Karpas-422 (cell line): ENCODE data around the gene PRPF31. TPM values are rescaled to one million over a fixed set of nuclear protein-coding genes. Genes with fewer than 3 reads are reported as not detected.
"Not testable (repeated sequence)": the region's sequence is repeated elsewhere in the genome, so short reads cannot be mapped to it uniquely, and the experiment has no call there.

ENCODE experiments used
- DNase-seq: peaks from one replicate; pipeline ENCODE4 v3.0.0-alpha.2; 2015
- H2AFZ ChIP-seq: fragments of 200-600 bp; sonication (generic); 2 replicates; pipeline ENCODE4 v1.6.1; 2014; ENCODE audit warnings: antibody characterized with exemption, low read length, mixed read lengths
- H3K27ac ChIP-seq: fragments of 200-600 bp; sonication (generic); 2 replicates; pipeline ENCODE4 v1.5.1; 2014; ENCODE audit warnings: mild to moderate bottlenecking, low read length, moderate library complexity
- H3K27me3 ChIP-seq: fragments of 200-600 bp; sonication (generic); 2 replicates; pipeline ENCODE4 v1.6.1; 2014; ENCODE audit warnings: low read length, mixed read lengths
- H3K36me3 ChIP-seq: fragments of 200-600 bp; sonication (generic); 2 replicates; pipeline ENCODE4 v1.6.1; 2014; ENCODE audit warnings: low read length, mixed read lengths; ENCODE audit not compliant: insufficient read depth
- H3K4me1 ChIP-seq: fragments of 200-600 bp; sonication (generic); 2 replicates; pipeline ENCODE4 v1.6.1; 2014; ENCODE audit warnings: mild to moderate bottlenecking, low read length, mixed read lengths
- H3K4me2 ChIP-seq: fragments of 200-600 bp; sonication (generic); 2 replicates; pipeline ENCODE4 v1.6.1; 2014; ENCODE audit warnings: low read length, low read depth, mild to moderate bottlenecking; ENCODE audit not compliant: poor library complexity, severe bottlenecking
- H3K4me3 ChIP-seq: fragments of 200-600 bp; sonication (generic); 2 replicates; pipeline ENCODE4 v1.5.1; 2014; ENCODE audit warnings: mild to moderate bottlenecking, antibody characterized with exemption, low read length, mixed read lengths
- H3K79me2 ChIP-seq: fragments of 200-600 bp; sonication (generic); 2 replicates; pipeline ENCODE4 v1.6.1; 2014; ENCODE audit warnings: mild to moderate bottlenecking, low read length, mixed read lengths
- H3K9ac ChIP-seq: fragments of 200-600 bp; sonication (generic); 2 replicates; pipeline ENCODE4 v1.6.0; 2014; ENCODE audit warnings: low read length
- H3K9me2 ChIP-seq: fragments of 200-600 bp; sonication (generic), shearing (Covaris generic); replicated peaks from 2 replicates; pipeline ENCODE4 v1.6.0; 2014; ENCODE audit warnings: mild to moderate bottlenecking, low read length, moderate library complexity; ENCODE audit not compliant: insufficient read depth
- H3K9me3 ChIP-seq: fragments of 300-700, 200-600 bp; sonication (generic); 2 replicates; pipeline ENCODE4 v1.6.1; 2014; ENCODE audit warnings: low read length, mixed read lengths
- H4K20me1 ChIP-seq: fragments of 200-600 bp; sonication (generic); 2 replicates; pipeline ENCODE4 v1.6.1; 2014; ENCODE audit warnings: mild to moderate bottlenecking, antibody characterized with exemption, low read length, low read depth; ENCODE audit not compliant: insufficient read depth
- total RNA-seq: library from RNA; depleted of rRNA; stranded (reverse); fragments of >200 nt; shearing (Covaris generic); gene quantifications from 2 replicates; pipeline ENCODE4 v1.2.3, GENCODE V29; 2014; ENCODE audit warnings: low replicate concordance

PRPF31 gene
- total RNA-seq, 1 experiment from 2014 or later, result 25.2 TPM

DNA sequence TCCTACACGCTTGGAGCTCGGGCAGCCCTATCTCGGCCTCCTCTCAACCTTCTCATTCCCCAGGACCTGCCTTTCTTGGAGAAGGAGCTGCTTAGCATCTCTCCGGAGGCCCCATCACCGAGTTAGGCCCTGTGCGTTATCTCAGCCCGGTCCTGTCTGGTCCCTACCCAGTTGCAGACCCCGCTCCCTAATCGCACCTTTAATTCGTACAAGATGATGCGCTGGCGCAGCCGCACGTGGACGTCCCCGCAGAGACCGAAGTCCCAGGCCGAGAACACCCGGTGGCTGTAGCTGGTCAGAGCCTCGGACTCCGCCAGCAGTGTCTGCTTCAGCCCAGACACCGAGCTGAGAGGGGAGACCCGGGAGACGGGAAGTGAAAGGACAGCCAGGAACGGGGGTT, 49.7 kb downstream of the PRPF31 start:
- Histone ChIP-seq H3K9ac (no peak overlapping the region), H3K27me3 (no peaks in the 10 kb centered on the region), H3K9me3 (no peaks in the 10 kb centered on the region), H3K79me2 (peaks cover 13% of the 10 kb centered on the region), H2AFZ (no peak overlapping the region), H4K20me1 (peaks cover 14% of the 10 kb centered on the region), H3K4me1 (peaks cover 23% of the 10 kb centered on the region), H3K9me2 (no peaks in the 10 kb centered on the region), H3K4me2 (no peak overlapping the region), H3K4me3 (no peak overlapping the region), H3K27ac (no peak overlapping the region), H3K36me3 (no peaks in the 10 kb centered on the region)
- DNase-seq, result no peak

GRCh38 chr19:54168174-54168917, 52.8 kb downstream of the PRPF31 start:
- no peaks in the 10 kb centered on the region for H3K27me3 ChIP-seq
- peak overlapping the region; percentile 39 for H3K4me2 ChIP-seq
- H4K20me1 ChIP-seq, result peaks cover 12% of the 10 kb centered on the region
- H3K79me2 ChIP-seq, result no peaks in the 10 kb centered on the region
- peaks cover 8% of the 10 kb centered on the region for H3K4me1 ChIP-seq
- H3K36me3 ChIP-seq, result no peaks in the 10 kb centered on the region
- H3K27ac ChIP-seq, result no peak overlapping the region
- H3K9ac ChIP-seq, result peak overlapping the region; percentile 45
- DNase-seq, result peak; percentile 98
- H3K9me3 ChIP-seq, result no peaks in the 10 kb centered on the region
- no peak overlapping the region for H3K4me3 ChIP-seq
- H3K9me2 ChIP-seq, result no peaks in the 10 kb centered on the region
- no peak overlapping the region for H2AFZ ChIP-seq

DNA sequence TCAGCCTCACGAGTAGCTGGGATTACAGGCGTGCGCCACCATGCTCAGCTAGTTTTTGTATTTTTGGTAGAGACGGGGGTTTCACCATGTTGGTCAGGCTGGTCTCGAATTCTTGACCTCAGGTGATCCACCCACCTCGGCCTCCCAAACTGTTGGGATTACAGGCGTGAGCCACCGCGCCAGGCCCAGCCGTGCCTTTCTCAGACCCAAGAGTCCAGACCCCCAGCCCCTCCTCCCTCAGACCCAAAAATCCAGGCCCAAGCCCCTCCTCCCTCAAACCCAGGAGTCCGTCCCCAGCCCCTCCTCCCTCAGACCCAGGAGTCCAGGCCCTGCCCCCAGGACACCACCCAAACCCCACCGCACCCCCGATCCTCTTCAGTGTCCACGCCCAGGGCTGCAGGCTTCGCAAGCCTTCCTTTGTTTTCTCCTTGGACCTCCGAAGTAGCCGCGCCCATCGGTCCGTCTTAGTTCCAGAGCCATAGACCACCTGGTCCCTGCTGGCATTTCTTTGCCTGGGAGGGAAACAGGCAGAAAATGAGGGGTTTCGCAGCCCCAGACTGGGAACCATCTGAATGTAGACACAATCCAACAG, 53.7 kb downstream of the PRPF31 start:
- H3K36me3 ChIP-seq, result no peaks in the 10 kb centered on the region
- H3K4me1 ChIP-seq, result peaks cover 13% of the 10 kb centered on the region
- H3K9me3 ChIP-seq, result no peaks in the 10 kb centered on the region
- no peak overlapping the region for H3K9ac ChIP-seq
- H2AFZ ChIP-seq, result no peak overlapping the region
- no peak overlapping the region for H3K27ac ChIP-seq
- H3K79me2 ChIP-seq, result no peaks in the 10 kb centered on the region
- H3K4me3 ChIP-seq, result no peak overlapping the region
- no peak for DNase-seq
- H3K9me2 ChIP-seq, result no peaks in the 10 kb centered on the region
- H3K4me2 ChIP-seq, result no peak overlapping the region
- H3K27me3 ChIP-seq, result no peaks in the 10 kb centered on the region
- H4K20me1 ChIP-seq, result peaks cover 21% of the 10 kb centered on the region

GRCh38 chr19:54171736-54172431, 56.3 kb downstream of the PRPF31 start:
- DNase-seq, H3K27me3 ChIP-seq, H2AFZ ChIP-seq, H3K36me3 ChIP-seq, H3K9me3 ChIP-seq, H3K27ac ChIP-seq, H3K79me2 ChIP-seq, H3K9me2 ChIP-seq, H3K4me3 ChIP-seq, H3K9ac ChIP-seq, H3K4me2 ChIP-seq: not testable (repeated sequence)
- peaks cover 13% of the 10 kb centered on the region for H3K4me1 ChIP-seq
- H4K20me1 ChIP-seq, result peaks cover 18% of the 10 kb centered on the region

DNA sequence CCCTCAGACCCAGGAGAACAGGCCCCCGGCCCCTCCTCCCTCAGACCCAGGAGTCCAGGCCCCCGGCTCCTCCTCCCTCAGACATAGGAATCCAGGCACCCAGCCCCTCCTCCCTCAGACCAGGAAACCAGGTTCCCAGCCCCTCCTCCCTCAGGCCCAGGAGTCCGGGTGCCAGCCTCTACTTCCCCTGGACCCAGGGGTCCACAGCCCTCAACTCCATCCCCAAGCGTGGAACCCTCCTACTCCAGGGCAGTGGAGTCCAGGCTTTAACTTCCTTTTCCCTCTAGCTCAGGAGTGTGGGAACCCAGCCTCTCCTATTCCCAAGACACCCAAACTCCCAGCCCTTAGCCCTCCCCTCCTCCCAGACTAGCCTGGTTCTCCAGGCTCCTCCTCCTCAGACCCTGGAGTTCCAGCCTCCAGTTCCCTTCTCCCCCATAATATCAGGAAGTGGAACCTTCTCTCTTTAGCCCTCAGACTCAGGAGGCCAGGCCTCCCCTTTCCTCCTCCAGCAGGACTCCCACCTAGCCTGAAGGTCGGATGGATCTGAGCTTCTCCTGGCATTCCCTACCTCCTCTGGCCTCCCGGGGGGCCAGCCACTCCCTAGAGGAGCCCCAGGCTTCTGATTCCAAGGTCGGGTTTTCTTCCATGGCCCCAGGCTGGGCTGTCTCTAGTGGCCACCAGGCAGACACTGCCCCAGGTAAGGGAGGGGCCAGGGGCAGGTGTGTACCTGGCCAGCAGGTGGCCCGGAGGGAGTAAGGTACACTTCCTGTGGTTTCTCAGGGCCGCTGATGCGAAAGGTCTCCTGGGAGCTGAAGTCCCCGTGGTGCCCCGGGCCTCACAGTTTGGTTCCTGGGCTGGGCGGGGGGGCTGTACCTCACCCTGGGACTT, 57.2 kb downstream of the PRPF31 start, which contains the start of gene TMC4:
Gene TMC4 (minus strand): TSS at position 690 of the 888 bp plus-strand sequence. CDS start 43 bp downstream, at position 647.
- Histone ChIP-seq H3K4me1 (peaks cover 13% of the 10 kb centered on the region), H3K9me3 (no peaks in the 10 kb centered on the region), H3K36me3 (peaks cover 7% of the 10 kb centered on the region), H4K20me1 (peaks cover 18% of the 10 kb centered on the region), H3K4me2 (no peak within 1 kb of the TSS), H3K9me2 (no peaks in the 10 kb centered on the region), H3K9ac (no peak within 1 kb of the TSS), H2AFZ (no peak within 1 kb of the TSS), H3K27ac (no peak within 1 kb of the TSS), H3K4me3 (no peak within 1 kb of the TSS), H3K27me3 (no peaks in the 10 kb centered on the region), H3K79me2 (no peaks in the 10 kb centered on the region)
- peak; percentile 77 for DNase-seq

DNA sequence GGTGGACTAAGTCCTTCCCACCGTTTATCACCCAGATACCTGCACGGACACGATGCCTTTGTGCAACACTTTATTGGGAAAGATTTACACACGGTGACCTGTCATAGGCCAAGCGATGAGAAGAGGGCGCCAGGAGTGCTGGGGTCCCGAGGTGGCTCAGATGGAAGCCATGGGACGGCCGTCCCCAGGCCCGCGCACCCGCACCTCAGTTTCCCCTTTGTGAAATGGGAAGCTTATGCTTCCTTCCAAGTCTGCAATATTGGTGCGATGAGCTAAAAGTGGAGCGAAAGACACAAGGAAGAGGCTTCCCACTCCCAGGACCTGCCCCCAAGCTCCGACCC, 57.8 kb downstream of the PRPF31 start:
- no peaks in the 10 kb centered on the region for H3K9me2 ChIP-seq
- H3K4me3 ChIP-seq, result no peak overlapping the region
- H3K9ac ChIP-seq, result no peak overlapping the region
- DNase-seq, result no peak
- H3K79me2 ChIP-seq, result no peaks in the 10 kb centered on the region
- H3K4me1 ChIP-seq, result peaks cover 12% of the 10 kb centered on the region
- H3K27me3 ChIP-seq, result no peaks in the 10 kb centered on the region
- peaks cover 18% of the 10 kb centered on the region for H4K20me1 ChIP-seq
- H3K4me2 ChIP-seq, result no peak overlapping the region
- H2AFZ ChIP-seq, result no peak overlapping the region
- H3K27ac ChIP-seq, result no peak overlapping the region
- peaks cover 11% of the 10 kb centered on the region for H3K36me3 ChIP-seq
- H3K9me3 ChIP-seq, result no peaks in the 10 kb centered on the region

GRCh38 chr19:54173951-54174834, 58.6 kb downstream of the PRPF31 start:
- H4K20me1 ChIP-seq, result peaks cover 24% of the 10 kb centered on the region
- H3K9ac ChIP-seq, result no peak overlapping the region
- no peak overlapping the region for H3K4me3 ChIP-seq
- H3K9me3 ChIP-seq, result no peaks in the 10 kb centered on the region
- peaks cover 15% of the 10 kb centered on the region for H3K4me1 ChIP-seq
- H3K27ac ChIP-seq, result no peak overlapping the region
- no peak for DNase-seq
- H3K79me2 ChIP-seq, result no peaks in the 10 kb centered on the region
- no peak overlapping the region for H2AFZ ChIP-seq
- peaks cover 17% of the 10 kb centered on the region for H3K36me3 ChIP-seq
- no peaks in the 10 kb centered on the region for H3K9me2 ChIP-seq
- no peaks in the 10 kb centered on the region for H3K27me3 ChIP-seq
- H3K4me2 ChIP-seq, result no peak overlapping the region
